Fibroblast of the aortic adventitia (primary cell): ENCODE results near the gene ACOT2. TPM values are rescaled to one million over a fixed set of nuclear protein-coding genes. Genes with fewer than 3 reads are reported as not detected.
A peak's percentile ranks its signal among the peaks of the same experiment; 100 is the strongest.
"Not testable (repeated sequence)": the region's sequence is repeated elsewhere in the genome, so short reads cannot be mapped to it uniquely, and the experiment has no call there.

Source experiments
- DNase-seq: peaks from one replicate; pipeline ENCODE4 v3.0.0-alpha.2; 2010; ENCODE audit warnings: low read depth
- H3K4me3 ChIP-seq: 2 replicates; pipeline ENCODE4 v1.5.1; 2011; ENCODE audit warnings: low read depth, mild to moderate bottlenecking, control low read depth, low read length, moderate library complexity
- total RNA-seq: library from RNA; depleted of rRNA; stranded (reverse); fragments of >200 nt; gene quantifications from 2 replicates; pipeline ENCODE4 v1.2.3, GENCODE V29; 2012; ENCODE audit warnings: low replicate concordance
- TF ChIP-seq, protein P1 (sequence below): IDR thresholded peaks from 2 replicates; pipeline ENCODE4 v1.5.1; 2011; ENCODE audit warnings: mild to moderate bottlenecking, low read length, control low read depth, inconsistent platforms; ENCODE audit not compliant: insufficient read depth

Gene ACOT2
- total RNA-seq, 1 donor = 8.9 TPM

DNA sequence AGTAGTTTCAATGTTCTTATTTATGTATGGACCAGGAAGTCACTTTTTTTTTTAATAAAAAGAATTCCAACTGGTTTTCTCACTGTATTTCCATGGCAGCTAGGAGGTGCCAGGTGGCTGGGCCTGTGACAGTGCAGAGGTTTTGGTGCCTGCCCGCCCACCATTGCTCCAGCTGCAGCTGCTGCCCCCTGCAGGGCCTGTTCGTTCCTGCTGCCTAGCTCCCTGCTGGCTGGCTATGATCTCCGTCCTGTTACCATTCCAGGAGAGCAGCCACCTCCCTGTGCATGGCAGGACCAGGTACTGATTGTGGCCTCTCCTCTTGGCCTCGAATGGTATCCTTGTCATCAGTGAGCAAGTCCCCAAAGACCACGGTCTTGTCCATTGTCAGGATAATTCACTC, 30.0 kb upstream of the ACOT2 start:
- not testable (repeated sequence) for DNase-seq, H3K4me3 ChIP-seq
- TF ChIP-seq, protein P1, sequence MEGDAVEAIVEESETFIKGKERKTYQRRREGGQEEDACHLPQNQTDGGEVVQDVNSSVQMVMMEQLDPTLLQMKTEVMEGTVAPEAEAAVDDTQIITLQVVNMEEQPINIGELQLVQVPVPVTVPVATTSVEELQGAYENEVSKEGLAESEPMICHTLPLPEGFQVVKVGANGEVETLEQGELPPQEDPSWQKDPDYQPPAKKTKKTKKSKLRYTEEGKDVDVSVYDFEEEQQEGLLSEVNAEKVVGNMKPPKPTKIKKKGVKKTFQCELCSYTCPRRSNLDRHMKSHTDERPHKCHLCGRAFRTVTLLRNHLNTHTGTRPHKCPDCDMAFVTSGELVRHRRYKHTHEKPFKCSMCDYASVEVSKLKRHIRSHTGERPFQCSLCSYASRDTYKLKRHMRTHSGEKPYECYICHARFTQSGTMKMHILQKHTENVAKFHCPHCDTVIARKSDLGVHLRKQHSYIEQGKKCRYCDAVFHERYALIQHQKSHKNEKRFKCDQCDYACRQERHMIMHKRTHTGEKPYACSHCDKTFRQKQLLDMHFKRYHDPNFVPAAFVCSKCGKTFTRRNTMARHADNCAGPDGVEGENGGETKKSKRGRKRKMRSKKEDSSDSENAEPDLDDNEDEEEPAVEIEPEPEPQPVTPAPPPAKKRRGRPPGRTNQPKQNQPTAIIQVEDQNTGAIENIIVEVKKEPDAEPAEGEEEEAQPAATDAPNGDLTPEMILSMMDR = peak; percentile 43

DNA sequence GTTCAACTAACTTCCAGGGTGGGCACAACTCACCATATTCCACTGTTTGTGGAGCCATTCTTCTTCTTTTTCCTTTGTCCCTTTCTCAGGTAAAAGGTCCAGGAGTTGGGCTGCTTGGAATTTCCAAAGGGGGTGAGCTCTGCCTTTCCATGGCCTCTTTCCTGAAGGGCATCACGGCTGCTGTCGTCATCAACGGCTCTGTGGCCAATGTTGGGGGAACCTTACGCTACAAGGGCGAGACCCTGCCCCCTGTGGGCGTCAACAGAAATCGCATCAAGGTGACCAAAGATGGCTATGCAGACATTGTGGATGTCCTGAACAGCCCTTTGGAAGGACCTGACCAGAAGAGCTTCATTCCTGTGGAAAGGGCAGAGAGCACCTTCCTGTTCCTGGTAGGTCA, 26.1 kb upstream of the ACOT2 start:
- DNase-seq, H3K4me3 ChIP-seq: not testable (repeated sequence)

DNA sequence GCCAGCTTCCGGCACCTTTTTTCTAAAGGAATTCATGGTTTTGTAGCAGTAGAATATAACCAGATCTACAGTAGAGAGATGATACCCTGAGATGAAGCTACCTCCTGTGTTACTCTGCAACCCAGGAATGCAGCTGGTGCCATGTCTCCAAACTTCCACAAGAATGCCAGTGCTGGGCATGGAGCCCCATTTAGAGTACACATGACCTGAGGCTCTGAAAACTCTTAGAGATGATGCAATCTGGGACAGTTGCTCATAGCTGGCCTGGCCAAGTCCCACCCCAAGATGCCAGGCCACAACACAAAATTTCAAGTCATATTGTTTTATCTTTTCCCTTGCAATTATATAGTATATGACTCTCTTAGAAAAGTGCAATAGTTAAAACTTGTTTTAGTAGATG, 23.7 kb upstream of the ACOT2 start:
- not testable (repeated sequence) for DNase-seq, H3K4me3 ChIP-seq

DNA sequence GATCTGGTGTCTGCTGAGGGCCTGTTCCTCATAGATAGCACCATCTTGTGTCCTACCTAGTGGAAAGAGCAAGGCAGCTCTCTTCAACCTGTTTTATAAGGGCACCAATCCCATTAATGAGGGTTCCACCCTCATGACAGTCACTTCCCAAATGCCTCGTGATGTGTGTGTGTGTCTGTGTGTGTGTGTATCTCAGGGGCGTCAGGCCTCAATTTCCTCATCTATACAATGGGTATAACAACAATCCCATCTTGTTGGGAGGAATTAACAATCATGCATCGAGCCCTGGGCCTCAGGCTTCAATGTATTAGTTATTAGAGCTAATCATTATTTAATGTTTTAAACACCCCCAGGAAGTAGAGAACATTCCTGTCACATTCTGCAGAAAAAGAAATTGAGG, 19.9 kb upstream of the ACOT2 start:
- not testable (repeated sequence) for H3K4me3 ChIP-seq, DNase-seq

DNA sequence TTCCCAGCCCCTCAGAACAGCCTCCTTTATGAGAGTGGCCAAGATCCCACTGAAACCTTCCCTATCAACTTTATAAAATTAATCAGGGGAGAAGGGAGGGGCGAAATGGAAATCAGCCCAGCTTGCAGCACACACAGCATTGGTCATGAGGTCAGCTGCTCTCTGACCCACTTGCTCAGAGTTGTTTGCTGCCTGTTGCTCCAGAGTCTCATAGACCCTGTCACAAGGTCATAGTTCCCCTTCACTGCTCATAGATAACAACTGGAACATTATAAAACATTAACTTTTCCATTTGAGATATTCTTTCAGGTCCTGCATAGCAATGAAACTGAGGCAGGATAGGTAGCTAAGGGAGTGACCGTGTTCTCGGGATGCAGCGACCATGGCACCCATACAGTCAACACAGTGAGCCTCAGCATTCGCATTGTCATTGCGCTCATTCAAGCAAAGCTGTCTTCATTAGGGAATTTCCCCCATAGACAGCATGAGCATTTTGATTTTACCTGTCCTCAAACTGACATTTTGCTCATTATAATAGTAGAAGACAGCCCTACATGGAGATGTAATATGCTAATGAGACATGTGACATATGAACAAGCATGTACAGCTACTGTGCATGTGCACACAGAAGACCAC, 19.0 kb upstream of the ACOT2 start:
- not testable (repeated sequence) for H3K4me3 ChIP-seq, DNase-seq

DNA sequence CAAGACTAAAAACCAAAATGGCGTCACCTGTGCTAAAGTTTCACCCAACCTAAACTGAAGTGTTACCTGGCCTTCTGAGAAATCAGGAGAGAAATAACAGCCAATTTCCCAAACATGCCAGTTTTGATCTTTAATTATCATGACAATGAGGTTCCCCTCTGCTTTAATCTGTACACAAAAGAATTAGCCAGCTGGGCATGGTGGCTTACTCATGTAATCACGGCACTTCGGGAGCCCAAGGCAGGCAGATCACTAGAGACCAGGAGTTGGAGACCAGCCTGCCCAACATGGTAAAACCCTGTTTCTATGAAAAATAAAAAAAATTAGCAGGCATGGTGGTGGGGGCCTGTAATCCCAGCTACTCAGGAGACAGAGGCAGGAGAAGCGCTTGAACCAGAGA, 15.2 kb upstream of the ACOT2 start:
- TF ChIP-seq, protein P1 = no peak
- H3K4me3 ChIP-seq = no peak overlapping the region
- DNase-seq = no peak

DNA sequence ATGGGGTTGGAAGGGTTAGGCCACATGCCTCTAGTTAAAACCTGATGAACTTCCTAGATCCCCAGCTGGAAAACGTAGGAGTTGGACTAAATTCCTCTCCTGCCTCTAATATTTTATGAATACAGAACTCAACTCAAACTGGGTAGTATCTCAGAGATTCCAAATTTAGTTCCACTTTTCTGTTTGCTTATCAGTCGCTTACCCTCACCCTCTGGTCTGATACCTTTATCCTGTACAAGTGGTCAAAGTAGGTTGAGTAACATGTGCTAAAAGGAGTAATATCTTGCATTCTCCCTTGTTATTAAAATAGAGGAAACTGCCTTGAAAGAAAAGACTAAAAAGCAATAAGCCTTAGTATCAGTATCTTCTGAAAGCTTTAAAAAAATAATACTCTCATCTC, 11.8 kb upstream of the ACOT2 start:
- DNase-seq, H3K4me3 ChIP-seq: not testable (repeated sequence)

DNA sequence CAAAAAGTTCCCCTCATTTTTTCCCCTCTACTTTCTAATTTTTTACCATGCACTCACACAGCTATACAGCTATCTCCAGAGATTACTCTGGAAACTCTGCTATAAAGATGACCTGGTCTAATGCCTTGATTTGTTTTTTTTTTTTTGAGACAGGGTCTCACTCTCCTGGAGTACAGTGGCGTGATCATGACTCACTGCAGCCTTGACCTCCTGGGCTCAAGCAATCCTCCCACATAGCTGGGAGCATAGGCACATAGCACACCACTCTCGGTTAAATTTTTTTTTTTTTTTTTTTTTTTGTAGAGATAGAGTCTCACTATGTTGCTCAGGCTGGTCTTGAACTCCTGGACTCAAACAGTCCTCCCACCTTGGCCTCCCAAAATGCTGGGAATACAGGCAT, 10.8 kb upstream of the ACOT2 start:
- not testable (repeated sequence) for H3K4me3 ChIP-seq, DNase-seq

DNA sequence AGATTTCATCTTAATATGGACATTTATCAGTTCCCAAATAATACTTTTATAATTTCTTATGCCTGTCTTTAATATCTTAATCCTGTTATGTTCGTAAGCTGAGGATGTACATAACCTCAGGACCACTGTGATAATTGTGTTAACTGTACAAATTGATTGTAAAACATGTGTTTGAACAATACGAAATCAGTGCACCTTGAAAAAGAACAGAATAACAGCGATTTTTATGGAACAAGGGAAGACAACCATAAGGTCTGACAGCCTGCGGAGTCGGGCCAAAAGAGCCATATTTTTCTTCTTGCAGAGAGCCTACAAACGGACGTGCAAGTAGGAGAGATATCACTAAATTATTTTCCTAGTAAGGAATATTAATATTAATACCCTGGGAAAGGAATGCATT, 6.8 kb upstream of the ACOT2 start:
- not testable (repeated sequence) for DNase-seq, H3K4me3 ChIP-seq

DNA sequence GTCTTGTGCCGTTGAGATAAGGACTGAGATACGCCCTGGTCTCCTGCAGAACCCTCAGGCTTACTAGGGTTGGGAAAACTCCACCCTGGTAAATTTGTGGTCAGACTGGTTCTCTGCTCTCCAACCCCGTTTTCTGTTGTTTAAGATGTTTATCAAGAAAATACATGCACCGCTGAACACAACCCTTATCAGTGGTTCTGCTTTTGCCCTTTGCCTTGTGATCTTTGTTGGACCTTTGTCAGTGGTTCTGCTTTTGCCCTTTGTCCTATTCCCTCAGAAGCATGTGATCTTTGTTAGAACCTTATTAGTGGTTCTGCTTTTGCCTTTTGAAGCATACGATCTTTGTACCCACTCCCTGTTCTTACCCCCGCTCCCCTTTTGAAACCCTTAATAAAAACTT, 6.3 kb upstream of the ACOT2 start:
- H3K4me3 ChIP-seq, DNase-seq: not testable (repeated sequence)

DNA sequence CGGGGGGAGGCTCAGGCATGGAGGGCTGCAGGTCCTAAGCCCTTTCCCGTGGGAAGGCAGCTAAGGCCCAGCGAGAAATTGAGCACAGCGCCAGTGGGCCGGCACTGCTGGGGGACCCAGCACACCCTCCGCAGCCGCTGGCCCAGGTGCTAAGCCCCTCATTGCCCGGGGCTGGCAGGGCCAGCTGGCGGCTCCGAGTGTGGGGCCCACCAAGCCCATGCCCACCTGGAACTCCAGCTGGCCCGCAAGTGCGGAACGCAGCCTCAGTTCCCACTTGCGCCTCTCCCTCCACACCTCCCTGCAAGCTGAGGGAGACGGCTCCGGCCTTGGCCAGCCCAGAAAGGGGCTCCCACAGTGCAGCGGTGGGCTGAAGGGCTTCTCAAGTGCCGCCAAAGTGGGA, 2.6 kb upstream of the ACOT2 start:
- not testable (repeated sequence) for H3K4me3 ChIP-seq, DNase-seq

DNA sequence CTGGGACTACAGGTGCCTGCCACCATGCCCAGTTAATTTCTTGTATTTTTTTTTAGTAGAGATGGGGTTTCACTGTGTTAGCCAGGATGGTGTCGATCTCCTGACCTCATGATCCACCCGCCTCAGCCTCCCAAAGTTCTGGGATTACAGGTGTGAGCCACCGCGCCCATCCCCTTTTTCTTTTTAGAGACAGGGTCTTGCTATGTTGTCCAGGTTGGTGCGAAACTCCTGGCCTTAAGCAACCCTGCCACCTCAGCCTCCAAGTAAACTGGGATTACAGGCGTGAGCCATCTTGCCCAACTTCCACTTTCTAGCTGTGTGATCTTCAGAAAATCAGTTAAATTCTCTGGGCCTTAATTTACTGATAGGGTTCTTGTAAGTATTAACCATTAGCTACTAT, 2.1 kb upstream of the ACOT2 start:
- not testable (repeated sequence) for DNase-seq, H3K4me3 ChIP-seq

DNA sequence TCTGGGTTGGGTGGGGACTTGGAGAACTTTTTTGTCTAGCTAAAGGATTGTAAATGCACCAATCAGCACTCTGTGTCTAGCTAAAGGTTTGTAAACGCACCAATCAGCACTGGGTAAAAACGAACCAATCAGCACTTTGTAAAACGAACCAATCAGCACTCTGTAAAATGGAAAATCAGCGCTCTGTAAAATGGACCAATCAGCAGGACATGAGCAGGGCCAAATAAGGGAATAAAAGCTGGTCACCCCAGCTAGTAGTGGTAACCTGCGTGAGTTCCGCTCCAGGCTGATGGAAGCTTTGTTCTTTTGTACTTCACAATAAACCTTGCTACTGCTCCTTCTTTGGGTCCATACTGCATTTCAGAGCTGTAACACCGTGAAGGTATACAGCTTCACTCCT, 1.7 kb upstream of the ACOT2 start:
- DNase-seq = no peak
- TF ChIP-seq, protein P1 = no peak
- H3K4me3 ChIP-seq = peak overlapping the region; percentile 0
